ENCODE measurements around the gene PTK7. TPM values are rescaled to one million over a fixed set of nuclear protein-coding genes. Genes with fewer than 3 reads are reported as not detected.

The PTK7 gene
- total and polyA plus RNA-seq, 2 donors (not counting 3 experiments of a cell fraction or from before 2014, with no cell fraction given) = 41.9 to 65.6 TPM

DNA sequence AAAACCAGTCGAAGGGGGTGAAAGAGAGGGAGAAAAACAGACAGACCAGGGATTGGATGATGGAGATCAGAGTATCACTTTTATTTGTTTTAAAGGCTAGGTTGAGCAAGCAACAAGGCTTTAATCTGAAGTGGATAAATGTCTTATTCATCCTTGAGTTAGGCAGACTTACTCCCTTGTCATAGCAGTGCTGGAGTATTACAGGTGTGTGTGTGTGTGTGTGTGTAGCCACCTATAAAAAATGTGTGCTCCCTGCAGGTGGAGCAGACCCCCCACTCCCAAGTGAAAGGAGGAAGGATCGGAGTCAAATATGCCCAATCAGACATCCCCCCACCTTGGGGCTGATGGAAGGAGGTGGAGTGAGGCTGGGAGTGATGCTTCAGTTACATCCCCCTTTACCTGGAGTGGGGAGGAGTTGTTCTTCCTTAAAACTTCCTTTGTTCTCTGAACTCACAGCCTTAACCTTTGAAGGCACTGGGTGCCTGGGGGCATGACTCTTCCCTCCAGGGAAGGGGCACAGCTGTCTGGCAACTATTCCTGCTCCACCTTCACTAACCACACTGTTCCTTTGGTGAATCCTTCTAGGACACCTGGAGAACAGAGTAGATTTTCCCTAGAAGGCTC is 27.3 kb downstream of the PTK7 start:
- H3K9ac ChIP-seq (replicated peaks; ENCODE audit: extremely low read depth, insufficient read depth, low read length) = no peak overlapping the region
- H3K4me3 ChIP-seq (replicated peaks in 1 of 3; ENCODE audit: insufficient read depth in 1 of 3, low read depth in 1 of 3, low read length in 3 of 3) = no peak overlapping the region
- DNase-seq (ENCODE audit: low read depth, low spot score) (no peak), FAIRE-seq (no peak)
- no peaks in the 10 kb centered on the region for H3K4me1 ChIP-seq (ENCODE audit: control insufficient read depth, extremely low read depth, insufficient read depth, low read length)
- dilution Hi-C loops (cut with MboI; ENCODE audit: extremely low pct_ligation_motif_present, low sequenced_read_pairs) (no loop called here), intact Hi-C loops (cut with micrococcal nuclease) (no loop called here)
- H3K4me2 ChIP-seq (ENCODE audit: insufficient read depth, low read length) = no peak overlapping the region
- no peaks in the 10 kb centered on the region for H3K79me2 ChIP-seq (ENCODE audit: control insufficient read depth, insufficient read depth, low read length)
- H3K9me3 ChIP-seq (replicated peaks; ENCODE audit: control insufficient read depth, insufficient read depth, low read length) = no peaks in the 10 kb centered on the region
- no peaks in the 10 kb centered on the region for H3K27me3 ChIP-seq (ENCODE audit: control insufficient read depth in 2 of 2, insufficient read depth in 2 of 2, low read length in 2 of 2)
- no peak overlapping the region for H3K27ac ChIP-seq (ENCODE audit: insufficient read depth, low read depth, low read length)
- no TSS peak for BruUV-seq (replicated peaks)
- no peaks in the 10 kb centered on the region for H4K20me1 ChIP-seq (replicated peaks; ENCODE audit: control insufficient read depth, extremely low read depth, insufficient read depth, low read length)
- H3K36me3 ChIP-seq (ENCODE audit: control insufficient read depth in 2 of 2, extremely low read depth in 1 of 2, insufficient read depth in 2 of 2, low read length in 2 of 2) = no peaks in the 10 kb centered on the region
- H3K9me1 ChIP-seq (replicated peaks; ENCODE audit: control insufficient read depth, extremely low read depth, insufficient read depth, low read length) = no peaks in the 10 kb centered on the region
- ChIA-PET POLR2A (no interaction called here), CTCF (no interaction called here)
- no peak for TF ChIP-seq JUN (IDR thresholded peaks at IDR 0.05; ENCODE audit: borderline replicate concordance, insufficient read depth, insufficient read length, low read depth)
- TF ChIP-seq CTCF (IDR thresholded peaks at IDR 0.05; ENCODE audit: extremely low read depth in 1 of 2, insufficient read depth in 1 of 2, low read depth in 1 of 2, low read length in 2 of 2) = no peak
- no peak for TF ChIP-seq GATA2 (IDR thresholded peaks at IDR 0.05; ENCODE audit: insufficient read depth, insufficient read length, low read depth, low read length)
- TF ChIP-seq EZH2 (IDR thresholded peaks at IDR 0.05; ENCODE audit: borderline replicate concordance, low read depth, low read length, severe bottlenecking) = no peak
- TF ChIP-seq, protein P1, sequence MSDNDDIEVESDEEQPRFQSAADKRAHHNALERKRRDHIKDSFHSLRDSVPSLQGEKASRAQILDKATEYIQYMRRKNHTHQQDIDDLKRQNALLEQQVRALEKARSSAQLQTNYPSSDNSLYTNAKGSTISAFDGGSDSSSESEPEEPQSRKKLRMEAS (IDR thresholded peaks at IDR 0.05; ENCODE audit: insufficient read depth, insufficient read length) = no peak
- no peak for TF ChIP-seq FOS (IDR thresholded peaks at IDR 0.05; ENCODE audit: borderline replicate concordance, insufficient read depth, low read length)
- no peak for TF ChIP-seq POLR2A (IDR thresholded peaks at IDR 0.05; ENCODE audit: low read depth, low read length)
- TF ChIP-seq MYC (IDR thresholded peaks at IDR 0.05; ENCODE audit: low read depth, low read length) = no peak
- no peak for TF ChIP-seq POLR2AphosphoS5 (IDR thresholded peaks at IDR 0.05; ENCODE audit: insufficient read depth, low read depth, low read length)
- H2AFZ ChIP-seq (ENCODE audit: low read depth, low read length) = no peak overlapping the region
